ENCODE results near the gene UMAD1. TPM values are rescaled to one million over a fixed set of nuclear protein-coding genes. Genes with fewer than 3 reads are reported as not detected.

The UMAD1 gene
- total RNA-seq, 1 donor from 2014 or later, result 6.9 TPM

DNA sequence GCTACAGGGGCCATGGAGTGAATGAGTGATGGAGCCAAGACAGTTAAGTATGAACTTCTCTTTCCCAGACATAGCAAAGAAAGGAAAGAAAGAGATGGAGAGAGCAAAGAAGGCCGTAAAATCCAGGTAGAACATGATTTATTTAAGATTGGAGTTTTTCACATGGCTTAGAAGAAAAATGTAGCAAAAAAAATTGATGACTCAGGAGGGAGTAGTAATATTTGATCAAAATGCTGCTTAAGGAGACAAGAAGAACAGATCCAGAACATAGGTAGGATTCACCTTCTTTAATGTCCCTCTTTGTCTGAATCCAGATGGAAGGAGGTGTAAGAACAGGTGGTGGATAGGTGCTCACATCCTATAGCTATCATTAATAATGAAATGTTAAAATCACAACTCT, 277.0 kb downstream of the UMAD1 start:
- no peak overlapping the region for H3K4me3 ChIP-seq
- no peaks in the 10 kb centered on the region for H3K27me3 ChIP-seq
- intact Hi-C loops (cut with DNase I), result no loop called here
- DNase-seq (ENCODE audit: extremely low spot score in 2 of 2), result no peak
- TF ChIP-seq, protein P1, sequence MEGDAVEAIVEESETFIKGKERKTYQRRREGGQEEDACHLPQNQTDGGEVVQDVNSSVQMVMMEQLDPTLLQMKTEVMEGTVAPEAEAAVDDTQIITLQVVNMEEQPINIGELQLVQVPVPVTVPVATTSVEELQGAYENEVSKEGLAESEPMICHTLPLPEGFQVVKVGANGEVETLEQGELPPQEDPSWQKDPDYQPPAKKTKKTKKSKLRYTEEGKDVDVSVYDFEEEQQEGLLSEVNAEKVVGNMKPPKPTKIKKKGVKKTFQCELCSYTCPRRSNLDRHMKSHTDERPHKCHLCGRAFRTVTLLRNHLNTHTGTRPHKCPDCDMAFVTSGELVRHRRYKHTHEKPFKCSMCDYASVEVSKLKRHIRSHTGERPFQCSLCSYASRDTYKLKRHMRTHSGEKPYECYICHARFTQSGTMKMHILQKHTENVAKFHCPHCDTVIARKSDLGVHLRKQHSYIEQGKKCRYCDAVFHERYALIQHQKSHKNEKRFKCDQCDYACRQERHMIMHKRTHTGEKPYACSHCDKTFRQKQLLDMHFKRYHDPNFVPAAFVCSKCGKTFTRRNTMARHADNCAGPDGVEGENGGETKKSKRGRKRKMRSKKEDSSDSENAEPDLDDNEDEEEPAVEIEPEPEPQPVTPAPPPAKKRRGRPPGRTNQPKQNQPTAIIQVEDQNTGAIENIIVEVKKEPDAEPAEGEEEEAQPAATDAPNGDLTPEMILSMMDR (IDR thresholded peaks at IDR 0.05), result no peak
- TF ChIP-seq POLR2AphosphoS5 (IDR thresholded peaks at IDR 0.05; ENCODE audit: insufficient read depth in 1 of 2, low read depth in 1 of 2) (no peak), POLR2A (IDR thresholded peaks at IDR 0.05) (no peak)
- H3K36me3 ChIP-seq, result no peaks in the 10 kb centered on the region
- no peak overlapping the region for H3K27ac ChIP-seq
- H3K4me1 ChIP-seq, result no peaks in the 10 kb centered on the region
- no peaks in the 10 kb centered on the region for H3K9me3 ChIP-seq

DNA sequence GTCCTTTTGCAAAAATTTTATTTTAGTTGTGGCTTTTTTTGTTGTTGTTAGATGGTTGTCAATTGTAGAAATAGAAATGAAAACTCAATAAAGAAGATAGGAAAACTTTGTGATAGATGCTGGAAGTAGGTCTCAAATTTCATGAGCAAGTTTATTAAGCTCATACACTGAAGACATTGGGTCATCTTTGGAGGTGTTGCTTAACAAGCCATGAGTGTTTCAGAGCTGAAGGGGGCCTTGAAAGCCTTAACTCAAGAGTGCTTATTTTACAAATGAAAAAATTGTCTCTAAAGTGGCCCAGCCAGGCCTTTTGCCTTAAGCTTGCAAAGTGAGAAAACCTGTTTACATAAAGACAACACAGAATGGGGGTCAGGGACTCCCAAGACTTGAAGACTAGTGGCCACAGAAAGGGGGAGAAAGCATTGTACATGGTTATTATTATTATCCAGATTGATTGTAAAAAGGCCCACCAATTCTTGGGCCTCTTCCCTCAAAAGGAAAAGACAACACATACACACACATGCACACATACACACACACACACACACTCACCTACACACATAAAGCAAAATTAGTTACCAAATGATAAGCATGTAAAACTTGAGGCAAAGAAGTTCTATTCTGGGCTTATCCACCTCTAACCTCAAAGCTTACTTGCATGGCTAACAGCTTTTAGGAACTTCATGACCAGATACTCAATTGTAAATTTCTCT, 278.3 kb downstream of the UMAD1 start:
- no peak for DNase-seq (ENCODE audit: extremely low spot score in 2 of 2)
- TF ChIP-seq POLR2AphosphoS5 (IDR thresholded peaks at IDR 0.05; ENCODE audit: insufficient read depth in 1 of 2, low read depth in 1 of 2), result no peak
- no peak for TF ChIP-seq POLR2A (IDR thresholded peaks at IDR 0.05)
- TF ChIP-seq, protein P1 (IDR thresholded peaks at IDR 0.05), result no peak
- H3K27ac ChIP-seq, result no peak overlapping the region
- intact Hi-C loops (cut with DNase I), result no loop called here
- no peaks in the 10 kb centered on the region for H3K27me3 ChIP-seq
- H3K36me3 ChIP-seq, result no peaks in the 10 kb centered on the region
- H3K4me1 ChIP-seq, result peaks cover 4% of the 10 kb centered on the region
- no peaks in the 10 kb centered on the region for H3K9me3 ChIP-seq
- no peak overlapping the region for H3K4me3 ChIP-seq

DNA sequence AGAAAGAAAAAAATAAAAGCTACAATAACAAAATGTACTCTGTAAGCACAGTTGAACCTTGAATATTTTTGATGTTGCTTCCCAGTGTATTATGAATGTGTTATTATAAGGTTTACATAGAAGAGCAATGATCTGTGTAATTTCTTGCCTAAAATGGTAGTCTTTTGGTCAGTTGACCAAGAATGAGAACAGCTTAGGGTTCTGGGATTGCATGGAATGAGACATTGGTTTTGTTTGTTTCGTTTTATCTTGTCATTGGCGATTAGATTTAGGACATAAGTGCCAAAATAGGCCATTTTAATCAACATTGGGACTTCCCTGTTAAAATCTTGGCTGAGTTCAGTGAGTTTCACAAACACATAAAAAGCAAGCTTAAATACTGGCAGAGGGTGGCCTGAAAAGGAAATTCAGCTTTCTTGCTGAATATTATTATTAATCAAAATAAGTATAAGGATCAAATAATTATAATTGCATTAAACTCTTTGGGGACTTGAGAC, 278.9 kb downstream of the UMAD1 start:
- Histone ChIP-seq H3K4me1 (peaks cover 4% of the 10 kb centered on the region), H3K4me3 (no peak overlapping the region), H3K27ac (no peak overlapping the region), H3K9me3 (no peaks in the 10 kb centered on the region), H3K36me3 (no peaks in the 10 kb centered on the region), H3K27me3 (no peaks in the 10 kb centered on the region)
- DNase-seq (ENCODE audit: extremely low spot score in 2 of 2), result no peak
- TF ChIP-seq POLR2AphosphoS5 (IDR thresholded peaks at IDR 0.05; ENCODE audit: insufficient read depth in 1 of 2, low read depth in 1 of 2) (no peak), POLR2A (IDR thresholded peaks at IDR 0.05) (no peak)
- TF ChIP-seq, protein P1 (IDR thresholded peaks at IDR 0.05), result no peak
- intact Hi-C loops (cut with DNase I), result no loop called here

DNA sequence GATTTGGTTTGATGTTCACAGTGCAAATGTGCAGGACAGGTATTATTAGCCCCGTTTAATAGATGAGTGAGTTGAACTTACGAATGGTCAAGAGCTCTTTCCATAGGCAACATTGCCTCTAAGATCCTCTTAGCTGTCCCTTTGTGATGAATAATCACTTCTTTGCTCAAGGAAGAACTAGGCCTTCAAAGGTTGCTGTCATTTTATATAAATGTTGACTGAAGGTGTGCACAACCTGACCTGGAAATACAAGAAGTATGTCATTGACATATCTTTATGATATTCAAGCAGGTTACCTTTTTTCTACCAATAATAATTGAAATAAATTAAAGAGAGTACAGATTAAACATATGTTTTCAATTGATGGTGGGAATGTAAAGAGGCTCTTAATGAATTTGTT, 279.5 kb downstream of the UMAD1 start:
- Histone ChIP-seq H3K36me3 (no peaks in the 10 kb centered on the region), H3K4me3 (no peak overlapping the region), H3K27ac (no peak overlapping the region), H3K9me3 (no peaks in the 10 kb centered on the region), H3K4me1 (peaks cover 4% of the 10 kb centered on the region), H3K27me3 (no peaks in the 10 kb centered on the region)
- DNase-seq (ENCODE audit: extremely low spot score in 2 of 2), result no peak
- TF ChIP-seq, protein P1 (IDR thresholded peaks at IDR 0.05), result no peak
- TF ChIP-seq POLR2AphosphoS5 (IDR thresholded peaks at IDR 0.05; ENCODE audit: insufficient read depth in 1 of 2, low read depth in 1 of 2) (no peak), POLR2A (IDR thresholded peaks at IDR 0.05) (no peak)
- intact Hi-C loops (cut with DNase I), result no loop called here

DNA sequence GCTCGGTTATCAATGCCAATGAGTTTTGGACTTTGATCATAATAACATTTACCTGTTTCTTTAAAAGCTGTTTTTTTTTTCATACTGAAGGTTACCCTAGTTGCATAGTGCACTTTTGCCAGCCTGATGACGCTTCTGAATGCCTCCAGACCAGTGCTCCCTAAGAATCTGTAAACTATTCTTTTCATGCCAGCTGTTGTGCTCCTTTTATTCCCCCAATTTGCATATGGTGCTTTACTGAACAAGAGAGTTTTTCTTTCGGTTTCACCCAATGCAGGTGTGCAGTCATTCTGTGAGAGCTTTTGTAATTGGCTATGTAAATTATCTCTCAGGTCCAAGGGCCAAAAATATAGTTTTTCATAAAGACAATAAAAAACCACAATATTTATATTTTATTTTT, 279.9 kb downstream of the UMAD1 start:
- no peak for DNase-seq (ENCODE audit: extremely low spot score in 2 of 2)
- Histone ChIP-seq H3K4me1 (peaks cover 4% of the 10 kb centered on the region), H3K36me3 (no peaks in the 10 kb centered on the region), H3K9me3 (no peaks in the 10 kb centered on the region), H3K27me3 (no peaks in the 10 kb centered on the region), H3K4me3 (no peak overlapping the region), H3K27ac (no peak overlapping the region)
- intact Hi-C loops (cut with DNase I), result no loop called here
- TF ChIP-seq, protein P1 (IDR thresholded peaks at IDR 0.05), result no peak
- TF ChIP-seq POLR2AphosphoS5 (IDR thresholded peaks at IDR 0.05; ENCODE audit: insufficient read depth in 1 of 2, low read depth in 1 of 2) (no peak), POLR2A (IDR thresholded peaks at IDR 0.05) (no peak)

All from vagina (tissue), 2 donors.